Esophagus muscularis mucosa (tissue), 4 donors: ENCODE data around the gene RBSN.

ENCODE experiments used
- CTCF ChIP-seq, 3 experiments: fragments of 200-600 bp in 2 of 3; fragments of 450-650 bp in 1 of 3; sonication (generic) in 2 of 3; IDR thresholded peaks; one replicate each; pipeline ENCODE4 v1.5.1; 2017 to 2019; ENCODE audit warnings: antibody characterized with exemption in 3 of 3, mild to moderate bottlenecking in 2 of 3, moderate library complexity in 1 of 3
- EP300 ChIP-seq: sonication (generic); formaldehyde crosslinking; IDR thresholded peaks from one replicate; pipeline ENCODE4 v1.6.1; 2017; ENCODE audit warnings: antibody characterized with exemption
- POLR2A ChIP-seq: fragments of 450-650 bp; IDR thresholded peaks from one replicate; pipeline ENCODE4 v1.6.1; 2017; ENCODE audit warnings: antibody characterized with exemption, moderate library complexity, mild to moderate bottlenecking, low read depth
- POLR2AphosphoS5 ChIP-seq, 2 donors: sonication (generic); formaldehyde crosslinking; IDR thresholded peaks; one replicate each; pipeline ENCODE4 v1.6.1; 2017; ENCODE audit warnings: antibody characterized with exemption in 2 of 2

- TF ChIP-seq CTCF (IDR thresholded peaks at IDR 0.05) (no peak), POLR2A (no peak), POLR2AphosphoS5 (IDR thresholded peaks at IDR 0.05) (no peak), EP300 (no peak)
Observed at GRCh38 chr3:15055019-15055557, 43.9 kb downstream of the RBSN start.
